Suprapubic skin (tissue), 4 donors: ENCODE results near the gene DIPK1B.

Source experiments
- EP300 ChIP-seq: sonication (generic); formaldehyde crosslinking; IDR thresholded peaks from one replicate; pipeline ENCODE4 v1.6.1; 2017; ENCODE audit warnings: antibody characterized with exemption
- POLR2A ChIP-seq, 2 donors: fragments of 450-650 bp; IDR thresholded peaks; one replicate each; pipeline ENCODE4 v1.6.1; 2017; ENCODE audit warnings: antibody characterized with exemption in 2 of 2, mild to moderate bottlenecking in 2 of 2, moderate library complexity in 2 of 2
- POLR2AphosphoS5 ChIP-seq, 3 donors: sonication (generic); formaldehyde crosslinking; IDR thresholded peaks; one replicate each; pipeline ENCODE4 v1.6.1; 2017; ENCODE audit warnings: antibody characterized with exemption in 3 of 3
- TF ChIP-seq, protein P1 (sequence below), 2 donors: fragments of 200-600 bp in 1 of 2; fragments of 450-650 bp in 1 of 2; sonication (generic) in 1 of 2; IDR thresholded peaks; one replicate each; pipeline ENCODE4 v1.5.1; 2016 to 2019; ENCODE audit warnings: antibody characterized with exemption in 2 of 2, mild to moderate bottlenecking in 1 of 2, moderate library complexity in 1 of 2

DNA sequence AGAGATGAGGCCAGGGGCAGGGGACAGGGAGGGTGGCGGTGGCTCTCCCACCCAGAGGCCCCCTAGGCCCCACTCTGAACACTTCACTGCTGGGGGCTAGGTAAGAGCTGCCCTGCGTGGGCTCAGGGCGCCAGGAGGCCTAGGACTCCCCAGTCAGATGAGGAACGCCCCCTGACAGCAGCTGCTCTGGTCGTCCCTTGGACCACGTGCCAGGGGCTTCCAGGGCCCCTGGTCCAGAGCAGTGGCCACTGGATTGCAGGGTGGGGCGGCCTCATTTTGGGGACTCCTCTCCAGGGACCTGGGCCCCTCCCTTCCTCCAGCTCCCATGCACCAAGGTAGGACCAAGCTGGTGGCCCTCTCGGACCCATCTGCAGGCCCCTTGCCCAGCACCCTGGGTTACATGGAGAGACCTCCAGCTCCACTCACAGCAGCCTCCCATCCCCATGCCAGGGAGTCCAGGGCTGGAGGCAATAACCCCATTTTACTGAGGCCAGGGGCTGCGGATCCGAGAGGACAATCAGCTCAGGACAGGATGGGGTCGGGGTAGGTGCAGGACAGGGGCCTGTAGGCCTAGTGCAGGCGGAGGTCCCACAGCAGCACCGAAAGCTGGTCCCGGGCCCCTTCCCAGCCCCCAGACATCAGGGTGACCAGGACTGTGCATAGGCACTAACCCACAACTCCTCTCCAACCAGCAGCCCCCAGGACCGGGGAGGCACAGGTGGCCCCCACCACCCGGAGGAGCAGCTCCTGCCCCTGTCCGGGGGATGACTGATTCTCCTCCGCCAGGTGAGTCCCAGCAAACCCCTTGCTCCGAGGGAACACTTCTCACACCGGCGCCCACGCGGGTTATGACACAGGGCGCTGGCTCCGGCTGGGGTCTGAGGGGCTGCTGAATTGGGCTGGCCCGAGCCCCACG, 48.1 kb upstream of the DIPK1B start:
- TF ChIP-seq, protein P1, sequence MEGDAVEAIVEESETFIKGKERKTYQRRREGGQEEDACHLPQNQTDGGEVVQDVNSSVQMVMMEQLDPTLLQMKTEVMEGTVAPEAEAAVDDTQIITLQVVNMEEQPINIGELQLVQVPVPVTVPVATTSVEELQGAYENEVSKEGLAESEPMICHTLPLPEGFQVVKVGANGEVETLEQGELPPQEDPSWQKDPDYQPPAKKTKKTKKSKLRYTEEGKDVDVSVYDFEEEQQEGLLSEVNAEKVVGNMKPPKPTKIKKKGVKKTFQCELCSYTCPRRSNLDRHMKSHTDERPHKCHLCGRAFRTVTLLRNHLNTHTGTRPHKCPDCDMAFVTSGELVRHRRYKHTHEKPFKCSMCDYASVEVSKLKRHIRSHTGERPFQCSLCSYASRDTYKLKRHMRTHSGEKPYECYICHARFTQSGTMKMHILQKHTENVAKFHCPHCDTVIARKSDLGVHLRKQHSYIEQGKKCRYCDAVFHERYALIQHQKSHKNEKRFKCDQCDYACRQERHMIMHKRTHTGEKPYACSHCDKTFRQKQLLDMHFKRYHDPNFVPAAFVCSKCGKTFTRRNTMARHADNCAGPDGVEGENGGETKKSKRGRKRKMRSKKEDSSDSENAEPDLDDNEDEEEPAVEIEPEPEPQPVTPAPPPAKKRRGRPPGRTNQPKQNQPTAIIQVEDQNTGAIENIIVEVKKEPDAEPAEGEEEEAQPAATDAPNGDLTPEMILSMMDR (IDR thresholded peaks at IDR 0.05), result no peak
- no peak for TF ChIP-seq EP300
- TF ChIP-seq POLR2AphosphoS5 (IDR thresholded peaks at IDR 0.05), result no peak
- no peak for TF ChIP-seq POLR2A (IDR thresholded peaks at IDR 0.05)
